Omental fat pad (tissue), 4 donors: ENCODE data around the gene THAP8. TPM values are rescaled to one million over a fixed set of nuclear protein-coding genes. Genes with fewer than 3 reads are reported as not detected.

Experiments used
- ATAC-seq: fragments of 150-250 bp; one replicate; pipeline ENCODE4 v1.9.1; 2016; ENCODE audit warnings: mild to moderate bottlenecking, moderate library complexity; ENCODE audit not compliant: low FRiP score
- DNase-seq: peaks from one replicate; pipeline ENCODE4 v3.0.0-alpha.2; 2019; ENCODE audit warnings: low spot score
- total RNA-seq, 4 donors: library from RNA; depleted of rRNA; stranded (reverse); fragments of >200 nt; gene quantifications; one replicate each; pipeline ENCODE4 v1.1.0, GENCODE V29; 2016
- TF ChIP-seq, protein P1 (sequence below), 3 donors: fragments of 450-650 bp; IDR thresholded peaks; one replicate each; pipeline ENCODE4 v1.5.1; 2016 to 2017; ENCODE audit warnings: antibody characterized with exemption in 3 of 3, mild to moderate bottlenecking in 3 of 3, moderate library complexity in 2 of 3

Gene THAP8
- total RNA-seq, 4 donors from 2014 or later, result 2.0 to 10.4 (median 7.6) TPM

- no peak for ATAC-seq
- DNase-seq, result no peak
Measured at GRCh38 chr19:36084231-36085009, 30.3 kb upstream of the THAP8 start.

GRCh38 chr19:36082916-36083315 lies 28.8 kb upstream of the THAP8 start:
- TF ChIP-seq, protein P1, sequence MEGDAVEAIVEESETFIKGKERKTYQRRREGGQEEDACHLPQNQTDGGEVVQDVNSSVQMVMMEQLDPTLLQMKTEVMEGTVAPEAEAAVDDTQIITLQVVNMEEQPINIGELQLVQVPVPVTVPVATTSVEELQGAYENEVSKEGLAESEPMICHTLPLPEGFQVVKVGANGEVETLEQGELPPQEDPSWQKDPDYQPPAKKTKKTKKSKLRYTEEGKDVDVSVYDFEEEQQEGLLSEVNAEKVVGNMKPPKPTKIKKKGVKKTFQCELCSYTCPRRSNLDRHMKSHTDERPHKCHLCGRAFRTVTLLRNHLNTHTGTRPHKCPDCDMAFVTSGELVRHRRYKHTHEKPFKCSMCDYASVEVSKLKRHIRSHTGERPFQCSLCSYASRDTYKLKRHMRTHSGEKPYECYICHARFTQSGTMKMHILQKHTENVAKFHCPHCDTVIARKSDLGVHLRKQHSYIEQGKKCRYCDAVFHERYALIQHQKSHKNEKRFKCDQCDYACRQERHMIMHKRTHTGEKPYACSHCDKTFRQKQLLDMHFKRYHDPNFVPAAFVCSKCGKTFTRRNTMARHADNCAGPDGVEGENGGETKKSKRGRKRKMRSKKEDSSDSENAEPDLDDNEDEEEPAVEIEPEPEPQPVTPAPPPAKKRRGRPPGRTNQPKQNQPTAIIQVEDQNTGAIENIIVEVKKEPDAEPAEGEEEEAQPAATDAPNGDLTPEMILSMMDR (IDR thresholded peaks at IDR 0.05), result no peak
- ATAC-seq, result no peak
- DNase-seq, result no peak

More at GRCh38 chr19:36084231-36085009, 30.3 kb upstream of the THAP8 start:
- TF ChIP-seq, protein P1 (IDR thresholded peaks at IDR 0.05), result no peak

DNA sequence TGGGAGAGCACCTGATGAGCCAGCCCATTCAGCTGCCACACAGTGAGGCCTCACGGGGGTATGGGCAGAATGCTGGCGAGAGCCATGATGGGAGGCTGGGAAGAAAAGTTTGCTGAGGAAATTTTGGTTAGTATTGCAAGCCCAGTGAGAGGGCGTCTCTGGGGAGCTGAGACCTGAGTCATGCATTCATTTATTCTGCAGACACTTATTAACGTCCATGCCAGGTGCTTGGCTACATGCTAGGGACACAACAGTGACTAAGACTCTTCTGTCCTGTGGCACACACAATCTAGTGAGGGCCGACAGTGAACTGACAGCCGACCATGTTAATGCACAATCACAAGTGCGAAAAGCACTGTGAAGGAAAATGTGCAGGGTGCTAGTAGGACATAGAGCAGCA lies 27.8 kb upstream of the THAP8 start:
- TF ChIP-seq, protein P1 (IDR thresholded peaks at IDR 0.05), result no peak
- ATAC-seq, result no peak

GRCh38 chr19:36081385-36081784 lies 27.3 kb upstream of the THAP8 start:
- TF ChIP-seq, protein P1 (IDR thresholded peaks at IDR 0.05), result no peak
- ATAC-seq, result no peak
- DNase-seq, result no peak

More for the DNA sequence above, 27.8 kb upstream of the THAP8 start:
- no peak for DNase-seq

- DNase-seq, result no peak
- TF ChIP-seq, protein P1 (IDR thresholded peaks at IDR 0.05), result no peak
- no peak for ATAC-seq
Measured at GRCh38 chr19:36079389-36079945, 25.4 kb upstream of the THAP8 start.

DNA sequence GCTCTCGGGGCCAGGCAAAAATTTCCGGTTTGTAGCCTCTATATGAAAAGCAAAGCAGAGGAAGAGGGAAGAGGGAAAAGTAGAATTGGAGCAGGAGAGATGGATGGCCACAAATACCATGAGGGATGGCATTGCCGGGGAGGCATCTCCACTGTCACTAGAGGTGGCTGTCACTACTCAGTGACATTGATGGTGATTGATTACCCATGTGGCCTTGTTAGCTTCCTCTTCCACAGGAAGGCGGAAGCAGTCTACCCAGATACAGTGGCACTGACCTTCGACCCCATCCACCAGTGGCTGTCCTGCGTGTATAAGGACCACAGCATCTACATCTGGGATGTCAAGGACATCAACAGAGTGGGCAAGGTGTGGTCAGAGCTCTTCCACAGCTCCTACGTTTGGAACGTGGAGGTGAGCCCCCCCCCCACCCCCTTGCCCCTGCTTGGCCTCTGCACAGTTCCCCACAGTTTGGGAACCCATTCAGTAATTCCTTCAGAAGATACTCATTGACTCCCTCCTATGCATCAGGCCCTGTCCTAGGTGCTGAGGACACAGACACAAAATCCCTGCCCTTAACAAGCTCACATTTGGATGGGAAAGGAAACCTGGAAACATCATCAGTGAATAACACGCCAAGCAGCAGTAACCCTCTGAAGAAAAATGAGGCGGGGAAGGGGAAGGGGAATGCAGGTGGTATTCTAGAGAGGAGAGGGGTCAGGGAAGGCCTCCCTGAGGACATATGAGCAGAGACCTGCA lies 19.2 kb upstream of the THAP8 start:
- ATAC-seq, result no peak
- no peak for DNase-seq
- TF ChIP-seq, protein P1 (IDR thresholded peaks at IDR 0.05), result no peak
